ENCODE data around the gene MAGI2.
"Not testable (repeated sequence)": the region's sequence is repeated elsewhere in the genome, so short reads cannot be mapped to it uniquely, and the experiment has no call there.

MAGI2 gene

GRCh38 chr7:79079919-79080554, 373.4 kb downstream of the MAGI2 start:
- Mint-ChIP-seq H3K9me3 (peaks cover 5% of the 10 kb centered on the region), H3K27me3 (no peaks in the 10 kb centered on the region), H3K4me1 (no peaks in the 10 kb centered on the region), H3K4me3 (no peak overlapping the region), H3K27ac (no peak overlapping the region), H3K36me3 (no peaks in the 10 kb centered on the region)

DNA sequence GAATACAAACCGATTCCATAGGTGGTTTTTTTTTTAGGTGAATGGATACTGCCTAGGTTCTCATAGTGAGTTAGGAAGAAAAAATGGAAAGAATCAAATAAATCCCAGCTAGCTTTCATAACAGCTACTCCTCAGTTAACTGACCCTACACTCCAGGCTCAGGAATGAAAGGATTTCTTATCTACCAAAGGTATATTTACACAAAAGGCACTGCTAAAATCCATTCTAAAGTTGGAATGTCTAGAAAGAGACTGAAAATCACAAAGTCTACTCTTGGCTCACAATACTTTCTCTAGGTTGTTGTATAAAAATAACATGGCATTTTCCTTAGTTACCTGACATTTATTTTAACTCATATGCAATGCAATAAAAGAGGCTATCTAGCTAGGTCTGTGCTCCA, 375.2 kb downstream of the MAGI2 start:
- no peak overlapping the region for H3K4me3 Mint-ChIP-seq

DNA sequence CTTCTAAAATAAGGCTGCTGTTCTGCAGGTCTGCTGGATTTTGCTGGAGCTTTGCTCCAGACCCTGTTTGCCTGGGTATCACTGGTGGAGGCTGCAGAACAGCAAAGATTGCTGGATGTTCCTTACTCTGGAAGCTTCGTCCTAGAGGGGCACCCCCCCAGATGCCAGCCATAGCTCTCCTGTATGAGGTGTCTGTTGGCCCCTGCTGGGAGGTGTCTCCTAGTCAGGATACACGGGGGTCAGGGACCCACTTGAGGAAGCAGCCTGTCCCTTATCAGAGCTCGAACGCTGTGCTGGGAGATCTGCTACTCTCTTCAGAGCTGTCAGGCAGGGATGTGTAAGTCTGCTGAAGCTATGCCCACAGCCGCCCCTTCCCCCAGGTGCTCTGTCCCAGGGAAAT, 382.3 kb downstream of the MAGI2 start:
- peaks cover 19% of the 10 kb centered on the region for H3K9me3 Mint-ChIP-seq
- not testable (repeated sequence) for H3K27ac Mint-ChIP-seq, H3K4me3 Mint-ChIP-seq, H3K4me1 Mint-ChIP-seq, H3K36me3 Mint-ChIP-seq, H3K27me3 Mint-ChIP-seq

More for the DNA sequence above, 375.2 kb downstream of the MAGI2 start:
- peaks cover 5% of the 10 kb centered on the region for H3K9me3 Mint-ChIP-seq
- no peak overlapping the region for H3K27ac Mint-ChIP-seq
- H3K27me3 Mint-ChIP-seq, result no peaks in the 10 kb centered on the region
- H3K4me1 Mint-ChIP-seq, result no peaks in the 10 kb centered on the region
- H3K36me3 Mint-ChIP-seq, result no peaks in the 10 kb centered on the region

- Mint-ChIP-seq H3K4me3 (no peak overlapping the region), H3K27me3 (no peaks in the 10 kb centered on the region), H3K27ac (no peak overlapping the region), H3K36me3 (no peaks in the 10 kb centered on the region), H3K4me1 (no peaks in the 10 kb centered on the region), H3K9me3 (peaks cover 9% of the 10 kb centered on the region)
These were observed 389.2 kb downstream of the MAGI2 start for GRCh38 chr7:79064187-79064823.

GRCh38 chr7:79063019-79063698, 390.3 kb downstream of the MAGI2 start:
- H3K27ac Mint-ChIP-seq, result no peak overlapping the region
- H3K9me3 Mint-ChIP-seq, result peaks cover 5% of the 10 kb centered on the region
- no peaks in the 10 kb centered on the region for H3K4me1 Mint-ChIP-seq
- H3K4me3 Mint-ChIP-seq, result no peak overlapping the region
- H3K36me3 Mint-ChIP-seq, result no peaks in the 10 kb centered on the region
- no peaks in the 10 kb centered on the region for H3K27me3 Mint-ChIP-seq

DNA sequence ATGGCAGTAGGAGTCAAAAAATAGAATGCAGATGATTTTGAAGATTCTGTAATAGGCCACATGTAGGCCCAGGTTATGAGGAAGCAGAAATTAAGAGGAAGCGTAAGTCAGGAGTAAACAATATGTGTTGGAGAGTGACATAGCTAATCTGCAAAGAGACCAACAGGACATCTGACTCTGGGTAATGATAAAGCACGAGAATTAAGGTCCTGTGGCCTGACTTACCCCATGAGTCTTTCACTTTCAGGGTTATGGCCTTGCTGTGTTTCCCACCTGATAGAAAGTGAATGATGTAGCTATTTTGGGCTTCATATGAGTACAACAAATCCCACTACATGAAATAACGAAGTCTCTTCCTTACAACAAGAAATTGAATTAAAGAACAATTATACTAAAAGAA, 393.0 kb downstream of the MAGI2 start:
- Mint-ChIP-seq H3K4me3 (no peak overlapping the region), H3K36me3 (no peaks in the 10 kb centered on the region), H3K4me1 (no peaks in the 10 kb centered on the region), H3K9me3 (no peaks in the 10 kb centered on the region), H3K27ac (no peak overlapping the region), H3K27me3 (no peaks in the 10 kb centered on the region)

- Mint-ChIP-seq H3K4me3 (no peak overlapping the region), H3K27ac (no peak overlapping the region), H3K9me3 (peaks cover 9% of the 10 kb centered on the region), H3K36me3 (no peaks in the 10 kb centered on the region), H3K4me1 (no peaks in the 10 kb centered on the region), H3K27me3 (no peaks in the 10 kb centered on the region)
These were observed 397.6 kb downstream of the MAGI2 start for GRCh38 chr7:79055722-79056415.

- no peaks in the 10 kb centered on the region for H3K27me3 Mint-ChIP-seq
- H3K36me3 Mint-ChIP-seq, result no peaks in the 10 kb centered on the region
- no peaks in the 10 kb centered on the region for H3K4me1 Mint-ChIP-seq
- no peak overlapping the region for H3K27ac Mint-ChIP-seq
- peaks cover 9% of the 10 kb centered on the region for H3K9me3 Mint-ChIP-seq
- no peak overlapping the region for H3K4me3 Mint-ChIP-seq
These were observed 401.6 kb downstream of the MAGI2 start for GRCh38 chr7:79051915-79052314.

- Mint-ChIP-seq H3K4me1 (no peaks in the 10 kb centered on the region), H3K27ac (no peak overlapping the region), H3K9me3 (peaks cover 9% of the 10 kb centered on the region), H3K36me3 (no peaks in the 10 kb centered on the region), H3K27me3 (no peaks in the 10 kb centered on the region), H3K4me3 (no peak overlapping the region)
These were observed 402.9 kb downstream of the MAGI2 start for GRCh38 chr7:79050603-79051002.

DNA sequence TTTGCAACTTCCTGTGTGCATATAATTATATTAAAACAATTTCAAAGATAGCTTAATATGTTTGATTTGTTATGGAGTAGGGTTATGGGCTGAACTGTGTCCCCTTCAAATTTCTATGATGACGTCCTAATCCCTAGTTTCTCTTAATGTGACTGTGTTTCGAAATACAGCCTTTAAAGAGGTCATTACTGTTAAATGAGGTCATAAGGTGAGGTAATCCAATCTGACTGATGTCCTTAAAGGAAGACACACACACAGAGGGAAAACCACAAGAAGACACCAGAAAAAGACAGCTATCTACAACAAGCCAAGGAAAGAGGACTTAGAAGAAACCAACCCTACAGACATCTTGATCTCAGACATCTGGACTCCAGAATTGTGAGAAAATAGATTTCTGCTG, 407.4 kb downstream of the MAGI2 start:
- Mint-ChIP-seq H3K27ac (no peak overlapping the region), H3K27me3 (no peaks in the 10 kb centered on the region), H3K4me1 (no peaks in the 10 kb centered on the region), H3K4me3 (no peak overlapping the region), H3K36me3 (no peaks in the 10 kb centered on the region), H3K9me3 (peaks cover 9% of the 10 kb centered on the region)

DNA sequence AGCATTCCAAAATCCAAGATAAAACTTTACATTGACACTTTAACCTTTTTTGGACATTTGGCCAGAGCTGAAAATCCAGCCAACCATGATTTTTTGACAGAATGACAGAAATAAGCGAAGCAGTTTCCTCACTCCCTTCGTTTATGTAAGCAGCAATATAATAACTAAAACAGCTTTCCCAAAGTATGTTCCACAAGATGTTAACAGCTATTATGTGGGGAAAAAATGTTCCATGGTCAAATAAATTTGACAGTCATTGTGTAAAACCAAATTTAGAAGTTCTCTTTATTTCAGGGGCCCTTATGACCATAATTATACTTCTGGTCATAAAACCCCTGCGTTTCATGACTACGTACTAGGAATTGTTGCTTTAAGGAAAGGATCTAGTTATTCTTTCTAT, 416.5 kb downstream of the MAGI2 start:
- no peak overlapping the region for H3K27ac Mint-ChIP-seq
- H3K27me3 Mint-ChIP-seq, result no peaks in the 10 kb centered on the region
- no peak overlapping the region for H3K4me3 Mint-ChIP-seq
- no peaks in the 10 kb centered on the region for H3K9me3 Mint-ChIP-seq
- no peaks in the 10 kb centered on the region for H3K36me3 Mint-ChIP-seq
- no peaks in the 10 kb centered on the region for H3K4me1 Mint-ChIP-seq

DNA sequence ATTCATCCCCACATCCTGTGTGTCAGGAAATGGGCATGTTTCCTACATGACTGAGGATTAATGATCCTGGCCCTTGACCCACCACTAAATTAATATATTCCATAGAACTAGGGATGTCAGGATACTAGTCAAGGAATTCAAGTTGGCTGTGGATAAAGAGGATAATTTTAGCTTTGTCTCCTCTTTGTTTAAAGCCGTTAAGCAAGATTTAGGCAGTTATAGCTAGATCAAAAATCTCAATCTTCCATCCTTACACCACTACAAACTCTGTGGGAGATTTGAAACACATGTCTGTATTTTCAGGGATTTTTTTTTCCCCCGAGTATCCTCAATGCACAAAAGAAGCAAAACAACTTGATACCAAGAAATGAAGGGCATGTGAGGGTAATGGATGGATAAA, 417.1 kb downstream of the MAGI2 start:
- Mint-ChIP-seq H3K9me3 (no peaks in the 10 kb centered on the region), H3K4me1 (no peaks in the 10 kb centered on the region), H3K27me3 (no peaks in the 10 kb centered on the region), H3K4me3 (no peak overlapping the region), H3K36me3 (no peaks in the 10 kb centered on the region), H3K27ac (no peak overlapping the region)

DNA sequence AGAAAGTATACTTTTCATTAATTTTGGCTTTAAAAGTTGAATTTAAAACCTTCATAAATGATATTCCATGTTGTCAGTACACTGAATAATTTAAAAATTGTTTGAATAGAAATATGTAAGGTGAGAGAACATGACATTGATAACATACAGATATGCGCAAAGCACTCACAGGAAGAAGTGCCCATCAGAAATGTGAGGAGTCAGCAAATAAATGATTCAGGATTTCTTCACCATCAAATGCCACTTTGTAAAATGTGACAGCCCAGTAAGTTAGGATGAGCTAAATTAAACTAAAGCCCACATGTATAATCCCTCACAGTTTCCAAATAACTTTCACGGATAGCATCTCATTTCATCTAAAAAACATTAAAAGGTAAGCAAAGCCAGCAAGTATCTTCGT, 417.6 kb downstream of the MAGI2 start:
- H3K9me3 Mint-ChIP-seq, result no peaks in the 10 kb centered on the region
- no peaks in the 10 kb centered on the region for H3K27me3 Mint-ChIP-seq
- H3K36me3 Mint-ChIP-seq, result no peaks in the 10 kb centered on the region
- no peak overlapping the region for H3K27ac Mint-ChIP-seq
- H3K4me3 Mint-ChIP-seq, result no peak overlapping the region
- no peaks in the 10 kb centered on the region for H3K4me1 Mint-ChIP-seq

DNA sequence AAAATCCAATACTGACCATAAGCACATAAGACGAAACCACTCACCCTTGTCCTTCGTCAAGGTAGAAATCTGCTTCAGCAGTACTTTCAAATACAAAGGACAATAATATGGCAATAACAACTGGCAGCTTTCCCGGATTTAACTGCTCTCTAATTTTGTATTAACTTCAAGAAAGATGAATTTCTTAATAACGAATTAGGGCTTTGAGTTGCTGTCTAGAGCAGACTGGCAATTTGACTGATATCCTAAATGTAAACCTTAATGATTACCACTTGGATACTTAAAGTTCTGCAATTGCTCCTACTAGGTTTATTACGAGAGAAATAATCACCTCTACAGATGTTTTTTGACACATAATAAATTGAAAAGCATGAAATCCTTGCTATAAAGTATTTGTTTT, 418.7 kb downstream of the MAGI2 start:
- H3K4me3 Mint-ChIP-seq, result no peak overlapping the region
- no peaks in the 10 kb centered on the region for H3K9me3 Mint-ChIP-seq
- H3K4me1 Mint-ChIP-seq, result no peaks in the 10 kb centered on the region
- no peak overlapping the region for H3K27ac Mint-ChIP-seq
- H3K36me3 Mint-ChIP-seq, result no peaks in the 10 kb centered on the region
- no peaks in the 10 kb centered on the region for H3K27me3 Mint-ChIP-seq

- not testable (repeated sequence) for H3K4me3 Mint-ChIP-seq, H3K27ac Mint-ChIP-seq, H3K4me1 Mint-ChIP-seq, H3K27me3 Mint-ChIP-seq, H3K36me3 Mint-ChIP-seq
- peaks cover 22% of the 10 kb centered on the region for H3K9me3 Mint-ChIP-seq
These were observed 433.8 kb downstream of the MAGI2 start for GRCh38 chr7:79019711-79020110.

GRCh38 chr7:79011921-79012320, 441.5 kb downstream of the MAGI2 start:
- H3K36me3 Mint-ChIP-seq, result no peaks in the 10 kb centered on the region
- H3K27ac Mint-ChIP-seq, result no peak overlapping the region
- no peaks in the 10 kb centered on the region for H3K4me1 Mint-ChIP-seq
- H3K9me3 Mint-ChIP-seq, result peaks cover 5% of the 10 kb centered on the region
- no peaks in the 10 kb centered on the region for H3K27me3 Mint-ChIP-seq
- H3K4me3 Mint-ChIP-seq, result no peak overlapping the region

Measured in activated naive CD4-positive, alpha-beta T cell treated with anti-CD3 and anti-CD28 coated beads, Interleukin-2, amount 50 U/mL, for 24 hours (primary cell).